Body of pancreas (tissue), 4 donors: ENCODE measurements around the gene TBATA. TPM values are rescaled to one million over a fixed set of nuclear protein-coding genes. Genes with fewer than 3 reads are reported as not detected.

Source experiments
- ATAC-seq: fragments of 150-250 bp; one replicate; pipeline ENCODE4 v1.9.1; 2016
- DNase-seq, 4 donors: peaks; one replicate each; pipeline ENCODE4 v3.0.0-alpha.2; 2019
- H3K27ac ChIP-seq, 4 donors: fragments of 200-600 bp; sonication (generic); 1 replicate in 3 of 4; 2 replicates in 1 of 4; pipeline versions ENCODE4 v1.5.1 to v1.6.1; 2016 to 2019; ENCODE audit warnings: mild to moderate bottlenecking in 1 of 4, mixed read lengths in 1 of 4, moderate library complexity in 1 of 4
- H3K27me3 ChIP-seq, 2 donors: fragments of 200-600 bp; sonication (generic); one replicate each; pipeline ENCODE4 v1.6.0; 2016; ENCODE audit warnings: mild to moderate bottlenecking in 1 of 2
- H3K36me3 ChIP-seq, 2 donors: fragments of 200-600 bp; sonication (generic); replicated peaks in 1 of 2; 2 replicates each; pipeline ENCODE4 v1.5.1; 2016; ENCODE audit warnings: low read depth in 2 of 2; ENCODE audit not compliant: insufficient read depth in 1 of 2
- H3K4me1 ChIP-seq: fragments of 200-600 bp; sonication (generic); one replicate; pipeline ENCODE4 v1.6.0; 2016
- H3K4me3 ChIP-seq, 2 donors: fragments of 200-600 bp; sonication (generic); 1 replicate in 1 of 2; 2 replicates in 1 of 2; pipeline ENCODE4 v1.5.1; 2016 to 2019
- H3K9me3 ChIP-seq, 3 donors: fragments of 200-600 bp; sonication (generic); 1 replicate in 2 of 3; 2 replicates in 1 of 3; pipeline ENCODE4 v1.5.1; 2016
- CTCF ChIP-seq, 7 experiments: fragments of 450-650 bp in 4 of 7; fragments of 200-600 bp in 3 of 7; sonication (generic) in 3 of 7; IDR thresholded peaks; one replicate each; pipeline ENCODE4 v1.5.1; 2016 to 2019; ENCODE audit warnings: antibody characterized with exemption in 7 of 7
- POLR2A ChIP-seq, 3 donors: fragments of 450-650 bp; IDR thresholded peaks; one replicate each; pipeline ENCODE4 v1.6.1; 2016; ENCODE audit warnings: antibody characterized with exemption in 3 of 3, mild to moderate bottlenecking in 2 of 3
- WGBS, 2 donors: methylation state at CpG; one replicate each; pipeline ENCODE4 v1.1.5; 2017; 5-methylcytosine and 5-hydroxymethylcytosine counted together
- intact Hi-C: fragments of 100-400 bp; cut with DNase I; formaldehyde crosslinking; loops from one replicate; pipeline ENCODE4 v1.15.1; 2023
- total RNA-seq, 2 donors: library from RNA; depleted of rRNA; stranded (reverse); fragments of >200 nt; gene quantifications; one replicate each; pipeline ENCODE4 v1.1.0, GENCODE V29; 2016

TBATA gene
- total RNA-seq, 2 donors from 2014 or later: not detected

GRCh38 chr10:70738006-70738760 lies 47.0 kb downstream of the TBATA start:
- DNase-seq (no peak), ATAC-seq (no peak)
- Histone ChIP-seq H3K9me3 (no peaks in the 10 kb centered on the region), H3K4me1 (no peaks in the 10 kb centered on the region), H3K27me3 (no peaks in the 10 kb centered on the region), H3K36me3 (no peaks in the 10 kb centered on the region), H3K4me3 (no peak overlapping the region), H3K27ac (no peak overlapping the region)
- no peak for TF ChIP-seq POLR2A (IDR thresholded peaks at IDR 0.05)
- TF ChIP-seq CTCF (IDR thresholded peaks at IDR 0.05): no peak
- intact Hi-C loops: no loop called here
- 66 to 78% methylated on average over 3 of the region's 3 CpGs for WGBS, 2 donors

GRCh38 chr10:70737250-70737649 lies 47.9 kb downstream of the TBATA start:
- H3K36me3 ChIP-seq: no peaks in the 10 kb centered on the region
- intact Hi-C loops: no loop called here
- H3K4me1 ChIP-seq: no peaks in the 10 kb centered on the region
- DNase-seq: no peak
- no peak for ATAC-seq
- no peaks in the 10 kb centered on the region for H3K9me3 ChIP-seq
- TF ChIP-seq POLR2A (IDR thresholded peaks at IDR 0.05) (no peak), CTCF (IDR thresholded peaks at IDR 0.05) (no peak)
- 19 to 22% methylated on average over 5 to 6 of the region's 6 CpGs for WGBS, 2 donors
- no peak overlapping the region for H3K27ac ChIP-seq
- no peak overlapping the region for H3K4me3 ChIP-seq
- H3K27me3 ChIP-seq: no peaks in the 10 kb centered on the region

GRCh38 chr10:70736525-70736924 lies 48.7 kb downstream of the TBATA start:
- H3K4me3 ChIP-seq: no peak overlapping the region
- no peaks in the 10 kb centered on the region for H3K4me1 ChIP-seq
- TF ChIP-seq CTCF (IDR thresholded peaks at IDR 0.05) (no peak), POLR2A (IDR thresholded peaks at IDR 0.05) (no peak)
- ATAC-seq: no peak
- no peaks in the 10 kb centered on the region for H3K36me3 ChIP-seq
- no peak overlapping the region for H3K27ac ChIP-seq
- 87 to 100% methylated on average over 2 to 3 of the region's 3 CpGs for WGBS, 2 donors
- no peaks in the 10 kb centered on the region for H3K9me3 ChIP-seq
- DNase-seq: no peak
- intact Hi-C loops: no loop called here
- no peaks in the 10 kb centered on the region for H3K27me3 ChIP-seq

- ATAC-seq: no peak
- H3K27ac ChIP-seq: no peak overlapping the region
- intact Hi-C loops: no loop called here
- no peaks in the 10 kb centered on the region for H3K4me1 ChIP-seq
- no peaks in the 10 kb centered on the region for H3K36me3 ChIP-seq
- WGBS, 2 donors: 60 to 81% methylated on average over 2 to 3 of the region's 3 CpGs
- TF ChIP-seq CTCF (IDR thresholded peaks at IDR 0.05) (no peak), POLR2A (IDR thresholded peaks at IDR 0.05) (no peak)
- H3K27me3 ChIP-seq: no peaks in the 10 kb centered on the region
- no peaks in the 10 kb centered on the region for H3K9me3 ChIP-seq
- H3K4me3 ChIP-seq: no peak overlapping the region
- no peak for DNase-seq
These were observed 50.0 kb downstream of the TBATA start for GRCh38 chr10:70735161-70735560.

GRCh38 chr10:70733051-70733450 lies 52.1 kb downstream of the TBATA start:
- 82 to 89% methylated on average over 1 of the region's 1 CpG for WGBS, 2 donors
- intact Hi-C loops: no loop called here
- Histone ChIP-seq H3K36me3 (no peaks in the 10 kb centered on the region), H3K27me3 (no peaks in the 10 kb centered on the region), H3K4me3 (no peak overlapping the region), H3K4me1 (no peaks in the 10 kb centered on the region), H3K27ac (no peak overlapping the region), H3K9me3 (no peaks in the 10 kb centered on the region)
- DNase-seq: no peak
- TF ChIP-seq CTCF (IDR thresholded peaks at IDR 0.05) (no peak), POLR2A (IDR thresholded peaks at IDR 0.05) (no peak)
- no peak for ATAC-seq
